H9 (cell line): ENCODE results near the gene YPEL3. TPM values are rescaled to one million over a fixed set of nuclear protein-coding genes. Genes with fewer than 3 reads are reported as not detected.

Source experiments
- DNase-seq: peaks from one replicate; pipeline ENCODE4 v3.0.0-alpha.2; 2017
- H2AFZ ChIP-seq: one replicate; pipeline ENCODE4 v1.6.1; 2013; ENCODE audit warnings: mild to moderate bottlenecking, low read length, control low read depth, moderate library complexity
- H2AK5ac ChIP-seq: 2 replicates; pipeline ENCODE4 v1.6.1; 2013; ENCODE audit warnings: low read length, control low read depth, mixed read lengths; ENCODE audit not compliant: insufficient read length
- H2BK120ac ChIP-seq: one replicate; pipeline ENCODE4 v1.6.1; 2013; ENCODE audit warnings: low read depth, mild to moderate bottlenecking, low read length, control low read depth, inconsistent platforms; ENCODE audit not compliant: poor library complexity, severe bottlenecking
- H2BK12ac ChIP-seq: 2 replicates; pipeline ENCODE4 v1.6.1; 2013; ENCODE audit warnings: low read length, control low read depth, mixed read lengths, low read depth; ENCODE audit not compliant: insufficient read length
- H2BK15ac ChIP-seq: 2 replicates; pipeline ENCODE4 v1.6.1; 2013; ENCODE audit warnings: low read depth, low read length, control low read depth
- H2BK20ac ChIP-seq: one replicate; pipeline ENCODE4 v1.6.1; 2013; ENCODE audit warnings: low read depth, mild to moderate bottlenecking, low read length, control low read depth, inconsistent platforms; ENCODE audit not compliant: poor library complexity, severe bottlenecking
- H2BK5ac ChIP-seq: 2 replicates; pipeline ENCODE4 v1.6.1; 2013; ENCODE audit warnings: low read length, control low read depth, mixed read lengths; ENCODE audit not compliant: insufficient read length
- H3K14ac ChIP-seq: 2 replicates; pipeline ENCODE4 v1.6.1; 2013; ENCODE audit warnings: low read length, control low read depth; ENCODE audit not compliant: insufficient read depth
- H3K18ac ChIP-seq: 2 replicates; pipeline ENCODE4 v1.6.1; 2013; ENCODE audit warnings: low read depth, mild to moderate bottlenecking, mixed read lengths, low read length, control low read depth; ENCODE audit not compliant: insufficient read length
- H3K23ac ChIP-seq: 2 replicates; pipeline ENCODE4 v1.6.1; 2013; ENCODE audit warnings: low read length, control low read depth, mixed read lengths, low read depth; ENCODE audit not compliant: insufficient read length
- H3K23me2 ChIP-seq: 2 replicates; pipeline ENCODE4 v1.6.1; 2013; ENCODE audit warnings: low read depth, mild to moderate bottlenecking, mixed read lengths, low read length, control low read depth; ENCODE audit not compliant: insufficient read length, poor library complexity, severe bottlenecking
- H3K27ac ChIP-seq: 2 replicates; pipeline ENCODE4 v1.5.1; 2013; ENCODE audit warnings: low read length, control low read depth, mixed read lengths, low read depth; ENCODE audit not compliant: insufficient read length
- H3K27me3 ChIP-seq: 2 replicates; pipeline ENCODE4 v1.6.1; 2013; ENCODE audit warnings: low read length, control low read depth, inconsistent platforms; ENCODE audit not compliant: insufficient read depth
- H3K4ac ChIP-seq: 2 replicates; pipeline ENCODE4 v1.6.1; 2013; ENCODE audit warnings: low read depth, mild to moderate bottlenecking, control low read depth, inconsistent platforms, low read length, moderate library complexity
- H3K4me1 ChIP-seq: 2 replicates; pipeline ENCODE4 v1.6.1; 2013; ENCODE audit warnings: low read length, control low read depth, inconsistent platforms; ENCODE audit not compliant: insufficient read depth
- H3K4me2 ChIP-seq: 2 replicates; pipeline ENCODE4 v1.6.1; 2013; ENCODE audit warnings: low read length, control low read depth, mixed read lengths; ENCODE audit not compliant: insufficient read length, insufficient read depth
- H3K56ac ChIP-seq: 2 replicates; pipeline ENCODE4 v1.6.1; 2013; ENCODE audit warnings: low read depth, mild to moderate bottlenecking, mixed read lengths, low read length, control low read depth; ENCODE audit not compliant: insufficient read length
- H3K79me1 ChIP-seq: 2 replicates; pipeline ENCODE4 v1.6.1; 2013; ENCODE audit warnings: low read depth, mild to moderate bottlenecking, moderate library complexity, low read length, control low read depth, inconsistent platforms; ENCODE audit not compliant: insufficient read depth, poor library complexity, severe bottlenecking
- H3K79me2 ChIP-seq: 2 replicates; pipeline ENCODE4 v1.6.1; 2013; ENCODE audit warnings: low read length, control low read depth, inconsistent platforms; ENCODE audit not compliant: insufficient read depth
- H3K9ac ChIP-seq: 2 replicates; pipeline ENCODE4 v1.6.1; 2013; ENCODE audit warnings: low read length, control low read depth, mixed read lengths; ENCODE audit not compliant: insufficient read length; ENCODE audit errors: extremely low read depth
- H3K9me3 ChIP-seq: one replicate; pipeline ENCODE4 v1.6.1; 2013; ENCODE audit warnings: low read depth, low read length, inconsistent platforms; ENCODE audit not compliant: control insufficient read depth
- H3T11ph ChIP-seq: one replicate; pipeline ENCODE4 v1.6.1; 2013; ENCODE audit warnings: mild to moderate bottlenecking, low read length, control low read depth, inconsistent platforms
- H4K20me1 ChIP-seq: one replicate; pipeline ENCODE4 v1.6.1; 2013; ENCODE audit not compliant: control insufficient read depth, insufficient read length, insufficient read depth
- H4K5ac ChIP-seq: 2 replicates; pipeline ENCODE4 v1.6.1; 2013; ENCODE audit warnings: low read depth, mild to moderate bottlenecking, mixed read lengths, low read length, control low read depth; ENCODE audit not compliant: insufficient read length
- H4K8ac ChIP-seq: replicated peaks from 2 replicates; pipeline ENCODE4 v1.6.1; 2013; ENCODE audit warnings: low read length, control low read depth, mixed read lengths, low read depth; ENCODE audit not compliant: insufficient read length
- H4K91ac ChIP-seq: 2 replicates; pipeline ENCODE4 v1.6.1; 2013; ENCODE audit warnings: low read depth, mild to moderate bottlenecking, moderate library complexity, mixed read lengths, low read length, control low read depth; ENCODE audit not compliant: insufficient read length
- H3K27ac Mint-ChIP-seq, 3 experiments: 2 replicates in 2 of 3; 3 replicates in 1 of 3; pipeline ENCODE4 v1.8.0; 2020 to 2021; ENCODE audit warnings: mixed read lengths in 3 of 3, mild to moderate bottlenecking in 1 of 3, moderate library complexity in 1 of 3
- H3K27me3 Mint-ChIP-seq: 2 replicates; pipeline ENCODE4 v1.8.0; 2021; ENCODE audit warnings: low read depth, mild to moderate bottlenecking, moderate library complexity, mixed read lengths
- H3K36me3 Mint-ChIP-seq, 3 experiments: 2 replicates in 2 of 3; 3 replicates in 1 of 3; pipeline ENCODE4 v1.8.0; 2020 to 2021; ENCODE audit warnings: low read depth in 3 of 3, mixed read lengths in 3 of 3; ENCODE audit not compliant: insufficient read depth in 1 of 3
- H3K4me1 Mint-ChIP-seq, 2 experiments: 2 replicates each; pipeline ENCODE4 v1.8.0; 2020; ENCODE audit warnings: mixed read lengths in 2 of 2
- H3K4me3 Mint-ChIP-seq, 2 experiments: 2 replicates in 1 of 2; 3 replicates in 1 of 2; pipeline ENCODE4 v1.8.0; 2020 to 2021; ENCODE audit warnings: mild to moderate bottlenecking in 2 of 2, mixed read lengths in 2 of 2, moderate library complexity in 1 of 2
- H3K9me3 Mint-ChIP-seq, 2 experiments: 2 replicates in 1 of 2; 3 replicates in 1 of 2; pipeline ENCODE4 v1.8.0; 2020; ENCODE audit warnings: mild to moderate bottlenecking in 2 of 2, mixed read lengths in 2 of 2, moderate library complexity in 1 of 2
- WGBS: extraction: QIAGEN DNeasy Blood & Tissue Kit; methylation state at CpG from one replicate; pipeline ENCODE4 v1.1.7; 2013; ENCODE audit warnings: missing lambda C conversion rate, low lambda C conversion rate, mixed read lengths; ENCODE audit not compliant: insufficient read length; ENCODE audit errors: extremely low coverage; 5-methylcytosine and 5-hydroxymethylcytosine counted together
- total RNA-seq: library from RNA; stranded (reverse); gene quantifications from 2 replicates; pipeline ENCODE4 v1.2.1, GENCODE V29; 2021
- TF ChIP-seq, protein P1 (sequence below): fragments of 200-600 bp; sonication (generic); conservative IDR thresholded peaks from 3 replicates; pipeline ENCODE4 v1.8.0; 2021; ENCODE audit warnings: antibody characterized with exemption, mild to moderate bottlenecking

Gene YPEL3
- total RNA-seq, 1 experiment from 2014 or later = 27.5 TPM

DNA sequence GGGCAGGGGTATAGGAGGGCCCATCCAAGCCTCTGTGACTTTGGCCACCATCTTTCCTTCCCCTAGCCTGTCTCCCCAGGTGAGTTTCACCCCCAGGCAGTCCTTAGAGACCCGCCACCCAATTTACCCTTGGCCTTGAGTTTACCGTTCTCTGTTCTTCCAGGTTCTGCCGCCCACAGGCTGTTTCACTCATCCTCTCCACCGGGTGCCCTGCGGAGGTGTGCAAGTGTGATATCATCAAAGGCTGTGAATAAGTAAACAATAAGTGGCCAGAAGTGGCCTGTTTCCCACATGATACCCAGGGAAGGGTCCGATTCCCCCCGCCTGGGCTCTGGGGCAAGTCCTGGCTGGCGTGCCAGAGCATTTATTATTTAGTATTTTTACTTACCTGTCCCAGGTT, 49.8 kb downstream of the YPEL3 start:
- Histone ChIP-seq H2AK5ac (no peak overlapping the region), H3K23ac (no peak overlapping the region), H2BK120ac (no peak overlapping the region), H3K14ac (no peak overlapping the region), H3K4me1 (no peaks in the 10 kb centered on the region), H3T11ph (no peak overlapping the region), H2BK5ac (no peak overlapping the region), H3K79me2 (no peaks in the 10 kb centered on the region), H4K5ac (no peak overlapping the region), H3K9me3 (no peaks in the 10 kb centered on the region), H2BK12ac (no peak overlapping the region), H4K91ac (no peak overlapping the region), H3K27ac (no peak overlapping the region), H2BK20ac (no peak overlapping the region), H3K56ac (no peak overlapping the region), H3K9ac (no peak overlapping the region), H3K79me1 (no peaks in the 10 kb centered on the region), H3K4me2 (no peak overlapping the region), H3K18ac (no peak overlapping the region), H2AFZ (no peak overlapping the region), H3K23me2 (no peaks in the 10 kb centered on the region), H2BK15ac (no peak overlapping the region), H4K8ac (no peak overlapping the region), H3K4ac (no peak overlapping the region), H3K27me3 (no peaks in the 10 kb centered on the region), H4K20me1 (no peaks in the 10 kb centered on the region)
- Mint-ChIP-seq H3K9me3 (no peaks in the 10 kb centered on the region; a peak in 1 of 5 replicates), H3K27me3 (peaks cover 17% of the 10 kb centered on the region), H3K36me3 (no peaks in the 10 kb centered on the region), H3K4me3 (no peak overlapping the region), H3K27ac (no peak overlapping the region), H3K4me1 (peaks cover 0 to 4% of the 10 kb centered on the region in 2 experiments; a peak in 3 of 4 replicates)
- no CpG with 5 or more reads among the region's 8 CpGs for WGBS
- TF ChIP-seq, protein P1, sequence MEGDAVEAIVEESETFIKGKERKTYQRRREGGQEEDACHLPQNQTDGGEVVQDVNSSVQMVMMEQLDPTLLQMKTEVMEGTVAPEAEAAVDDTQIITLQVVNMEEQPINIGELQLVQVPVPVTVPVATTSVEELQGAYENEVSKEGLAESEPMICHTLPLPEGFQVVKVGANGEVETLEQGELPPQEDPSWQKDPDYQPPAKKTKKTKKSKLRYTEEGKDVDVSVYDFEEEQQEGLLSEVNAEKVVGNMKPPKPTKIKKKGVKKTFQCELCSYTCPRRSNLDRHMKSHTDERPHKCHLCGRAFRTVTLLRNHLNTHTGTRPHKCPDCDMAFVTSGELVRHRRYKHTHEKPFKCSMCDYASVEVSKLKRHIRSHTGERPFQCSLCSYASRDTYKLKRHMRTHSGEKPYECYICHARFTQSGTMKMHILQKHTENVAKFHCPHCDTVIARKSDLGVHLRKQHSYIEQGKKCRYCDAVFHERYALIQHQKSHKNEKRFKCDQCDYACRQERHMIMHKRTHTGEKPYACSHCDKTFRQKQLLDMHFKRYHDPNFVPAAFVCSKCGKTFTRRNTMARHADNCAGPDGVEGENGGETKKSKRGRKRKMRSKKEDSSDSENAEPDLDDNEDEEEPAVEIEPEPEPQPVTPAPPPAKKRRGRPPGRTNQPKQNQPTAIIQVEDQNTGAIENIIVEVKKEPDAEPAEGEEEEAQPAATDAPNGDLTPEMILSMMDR = no peak
- DNase-seq = no peak

Other genes with a start within 250 kb of the YPEL3 start
- 70.0 and 70.6 TPM in 2 replicates for gene CDIPT, start 233.0 kb downstream of the YPEL3 start, total RNA-seq
- gene SEZ6L2, start 196.7 kb downstream of the YPEL3 start, total RNA-seq = 44.7 and 50.8 TPM in 2 replicates
- gene ASPHD1, start 195.7 kb downstream of the YPEL3 start, total RNA-seq = 16.7 and 17.9 TPM in 2 replicates
- gene KCTD13, start 170.0 kb downstream of the YPEL3 start, total RNA-seq = 16.8 and 18.3 TPM in 2 replicates
- 82.1 and 89.1 TPM in 2 replicates for gene TMEM219, start 134.1 kb downstream of the YPEL3 start, total RNA-seq
- 43.1 and 43.9 TPM in 2 replicates for gene TAOK2, start 122.3 kb downstream of the YPEL3 start, total RNA-seq
- gene HIRIP3, start 100.6 kb downstream of the YPEL3 start, total RNA-seq = 18.5 and 21.6 TPM in 2 replicates
- 94.1 and 101 TPM in 2 replicates for gene INO80E, start 100.0 kb downstream of the YPEL3 start, total RNA-seq
- gene DOC2A, start 85.2 kb downstream of the YPEL3 start, total RNA-seq = 10.2 and 12.2 TPM in 2 replicates
- gene C16orf92, start 73.0 kb downstream of the YPEL3 start, total RNA-seq = not detected in 2 replicates
- 20.9 and 22.3 TPM in 2 replicates for gene TLCD3B, start 64.9 kb downstream of the YPEL3 start, total RNA-seq
- gene ALDOA, start 30.5 kb downstream of the YPEL3 start, total RNA-seq = 1,356 and 1,375 TPM in 2 replicates
- gene PPP4C, start 20.2 kb downstream of the YPEL3 start, total RNA-seq = 162 and 163 TPM in 2 replicates
- gene TBX6, start 4.3 kb downstream of the YPEL3 start, total RNA-seq = 1.6 and 1.9 TPM in 2 replicates
- gene GDPD3, start 17.3 kb upstream of the YPEL3 start, total RNA-seq = 3.8 and 4.0 TPM in 2 replicates
- 52.3 and 53.5 TPM in 2 replicates for gene MAPK3, start 27.0 kb upstream of the YPEL3 start, total RNA-seq
- gene CORO1A, start 87.4 kb upstream of the YPEL3 start, total RNA-seq = 3.4 and 4.8 TPM in 2 replicates
- gene BOLA2B, start 97.5 kb upstream of the YPEL3 start, total RNA-seq = 202 and 218 TPM in 2 replicates
- gene SLX1A, start 97.7 kb upstream of the YPEL3 start, total RNA-seq = 30.3 TPM in 2 replicates
- gene SULT1A3, start 103.0 kb upstream of the YPEL3 start, total RNA-seq = 21.5 and 21.8 TPM in 2 replicates
- 14.3 and 16.4 TPM in 2 replicates for gene NPIPB13, start 152.3 kb upstream of the YPEL3 start, total RNA-seq